Panc1 (cell line): ENCODE measurements around the gene ATP2B2.

Experiments used
- POLR2AphosphoS5 ChIP-seq: IDR thresholded peaks from 2 replicates; pipeline ENCODE4 v1.6.1; 2012; ENCODE audit warnings: mild to moderate bottlenecking, low read depth, low read length, moderate library complexity
- REST ChIP-seq, 2 experiments: IDR thresholded peaks; 2 replicates each; pipeline ENCODE4 v1.6.1; 2011 to 2012; ENCODE audit warnings: low read depth in 2 of 2, control low read depth in 1 of 2, low read length in 1 of 2, mild to moderate bottlenecking in 1 of 2, moderate library complexity in 1 of 2; ENCODE audit not compliant: insufficient read depth in 1 of 2
- TCF7L2 ChIP-seq: IDR thresholded peaks from 2 replicates; pipeline ENCODE4 v1.6.1; 2011; ENCODE audit warnings: mild to moderate bottlenecking, low read depth, low read length, inconsistent platforms
- TF ChIP-seq, protein P1 (sequence below): fragments of 450-650 bp; IDR thresholded peaks from 2 replicates; pipeline ENCODE4 v1.5.1; 2017; ENCODE audit warnings: mild to moderate bottlenecking

- TF ChIP-seq, protein P1, sequence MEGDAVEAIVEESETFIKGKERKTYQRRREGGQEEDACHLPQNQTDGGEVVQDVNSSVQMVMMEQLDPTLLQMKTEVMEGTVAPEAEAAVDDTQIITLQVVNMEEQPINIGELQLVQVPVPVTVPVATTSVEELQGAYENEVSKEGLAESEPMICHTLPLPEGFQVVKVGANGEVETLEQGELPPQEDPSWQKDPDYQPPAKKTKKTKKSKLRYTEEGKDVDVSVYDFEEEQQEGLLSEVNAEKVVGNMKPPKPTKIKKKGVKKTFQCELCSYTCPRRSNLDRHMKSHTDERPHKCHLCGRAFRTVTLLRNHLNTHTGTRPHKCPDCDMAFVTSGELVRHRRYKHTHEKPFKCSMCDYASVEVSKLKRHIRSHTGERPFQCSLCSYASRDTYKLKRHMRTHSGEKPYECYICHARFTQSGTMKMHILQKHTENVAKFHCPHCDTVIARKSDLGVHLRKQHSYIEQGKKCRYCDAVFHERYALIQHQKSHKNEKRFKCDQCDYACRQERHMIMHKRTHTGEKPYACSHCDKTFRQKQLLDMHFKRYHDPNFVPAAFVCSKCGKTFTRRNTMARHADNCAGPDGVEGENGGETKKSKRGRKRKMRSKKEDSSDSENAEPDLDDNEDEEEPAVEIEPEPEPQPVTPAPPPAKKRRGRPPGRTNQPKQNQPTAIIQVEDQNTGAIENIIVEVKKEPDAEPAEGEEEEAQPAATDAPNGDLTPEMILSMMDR, result no peak
- TF ChIP-seq REST (IDR thresholded peaks at IDR 0.05; ENCODE audit: insufficient read depth in 1 of 2, low read depth in 2 of 2, low read length in 1 of 2) (no peak), POLR2AphosphoS5 (no peak), TCF7L2 (no peak)
Observed at GRCh38 chr3:10434938-10435336, 70.4 kb downstream of the ATP2B2 start.
